OCI-LY1 (cell line): ENCODE measurements around the gene ACVR1.

ENCODE experiments used
- H2AFZ ChIP-seq: fragments of 200-600 bp; sonication (generic), shearing (Covaris generic); 2 replicates; pipeline ENCODE4 v1.6.0; 2014; ENCODE audit warnings: antibody characterized with exemption, mild to moderate bottlenecking, low read length
- H3F3A ChIP-seq: fragments of 200-600 bp; sonication (generic), shearing (Covaris generic); 2 replicates; pipeline ENCODE4 v1.6.0; 2014; ENCODE audit warnings: mild to moderate bottlenecking, antibody characterized with exemption, low read length, moderate library complexity; ENCODE audit not compliant: insufficient read depth
- H3K27ac ChIP-seq: fragments of 200-600 bp; sonication (generic); 2 replicates; pipeline ENCODE4 v1.5.1; 2014; ENCODE audit warnings: low read length, mixed run types, mild to moderate bottlenecking, low read depth; ENCODE audit not compliant: poor library complexity, severe bottlenecking
- H3K27me3 ChIP-seq: fragments of 200-600 bp; sonication (generic); 2 replicates; pipeline ENCODE4 v1.6.0; 2014; ENCODE audit warnings: antibody characterized with exemption, mild to moderate bottlenecking, low read length, moderate library complexity; ENCODE audit not compliant: insufficient read depth
- H3K36me3 ChIP-seq: fragments of 200-600 bp; sonication (generic); 2 replicates; pipeline ENCODE4 v1.6.1; 2014; ENCODE audit warnings: mild to moderate bottlenecking, antibody characterized with exemption, low read length, moderate library complexity, mixed read lengths; ENCODE audit not compliant: insufficient read depth
- H3K4me1 ChIP-seq: fragments of 200-600 bp; sonication (generic); 2 replicates; pipeline ENCODE4 v1.5.1; 2014; ENCODE audit warnings: mild to moderate bottlenecking, low read length, moderate library complexity; ENCODE audit not compliant: insufficient read depth, severe bottlenecking
- H3K4me2 ChIP-seq: fragments of 200-600 bp; sonication (generic), shearing (Covaris generic); 2 replicates; pipeline ENCODE4 v1.6.1; 2014; ENCODE audit warnings: low read length
- H3K4me3 ChIP-seq: fragments of 200-600 bp; sonication (generic); 2 replicates; pipeline ENCODE4 v1.5.1; 2014; ENCODE audit warnings: low read length, low read depth, mild to moderate bottlenecking, mixed read lengths; ENCODE audit not compliant: poor library complexity, severe bottlenecking
- H3K79me2 ChIP-seq: fragments of 200-600 bp; shearing (Covaris generic); 2 replicates; pipeline ENCODE4 v1.6.1; 2016; ENCODE audit warnings: mixed run types, low read length, mixed read lengths; ENCODE audit not compliant: insufficient read depth
- H3K9ac ChIP-seq: fragments of 200-600 bp; sonication (generic), shearing (Covaris generic); 2 replicates; pipeline ENCODE4 v1.6.1; 2014; ENCODE audit warnings: mild to moderate bottlenecking, low read length, mixed read lengths
- H3K9me2 ChIP-seq: fragments of 200-600 bp; sonication (generic), shearing (Covaris generic); 2 replicates; pipeline ENCODE4 v1.6.1; 2014; ENCODE audit warnings: low read depth, mild to moderate bottlenecking, low read length, mixed read lengths
- H3K9me3 ChIP-seq: fragments of 200-600 bp; shearing (Covaris generic); 2 replicates; pipeline ENCODE4 v1.6.1; 2014; ENCODE audit warnings: low read length, mixed read lengths
- H4K20me1 ChIP-seq: fragments of 200-600 bp; sonication (generic), shearing (Covaris generic); 2 replicates; pipeline ENCODE4 v1.6.0; 2016; ENCODE audit warnings: mild to moderate bottlenecking, low read length; ENCODE audit not compliant: insufficient read depth
- CTCF ChIP-seq: fragments of 200-600 bp; sonication (generic), shearing (Covaris generic); IDR thresholded peaks from 2 replicates; pipeline ENCODE4 v1.5.1; 2017; ENCODE audit warnings: mild to moderate bottlenecking, antibody characterized with exemption, low read length, moderate library complexity, mixed read lengths
- EZH2 ChIP-seq: fragments of 200-600 bp; sonication (generic), shearing (Covaris generic); IDR thresholded peaks from 2 replicates; pipeline ENCODE4 v1.8.0; 2017; ENCODE audit warnings: borderline replicate concordance, mixed run types, mild to moderate bottlenecking, antibody characterized with exemption, low read length, moderate library complexity, mixed read lengths

Gene ACVR1

GRCh38 chr2:157845081-157845480 lies 31.0 kb downstream of the ACVR1 start:
- Histone ChIP-seq H3K27me3 (peaks cover 4% of the 10 kb centered on the region; the same call in 1 of the 2 replicates), H3K9ac (no peak overlapping the region), H3K9me3 (no peaks in the 10 kb centered on the region), H4K20me1 (no peaks in the 10 kb centered on the region), H3K4me1 (no peaks in the 10 kb centered on the region), H3K79me2 (no peaks in the 10 kb centered on the region), H3K4me3 (no peak overlapping the region), H3K9me2 (no peaks in the 10 kb centered on the region), H3K36me3 (no peaks in the 10 kb centered on the region; the same call in 1 of the 2 replicates), H3K4me2 (no peak overlapping the region), H2AFZ (no peak overlapping the region), H3K27ac (no peak overlapping the region), H3F3A (no peaks in the 10 kb centered on the region)
- no peak for TF ChIP-seq EZH2
- TF ChIP-seq CTCF = no peak

GRCh38 chr2:157843935-157844334 lies 32.2 kb downstream of the ACVR1 start:
- Histone ChIP-seq H3K27ac (no peak overlapping the region), H3K4me3 (no peak overlapping the region), H3F3A (no peaks in the 10 kb centered on the region), H3K9ac (no peak overlapping the region), H4K20me1 (no peaks in the 10 kb centered on the region), H3K4me1 (no peaks in the 10 kb centered on the region), H3K36me3 (no peaks in the 10 kb centered on the region; the same call in 1 of the 2 replicates), H3K79me2 (no peaks in the 10 kb centered on the region), H3K9me3 (no peaks in the 10 kb centered on the region), H3K4me2 (no peak overlapping the region), H2AFZ (no peak overlapping the region), H3K9me2 (no peaks in the 10 kb centered on the region), H3K27me3 (peaks cover 4% of the 10 kb centered on the region; the same call in 1 of the 2 replicates)
- TF ChIP-seq CTCF (no peak), EZH2 (no peak)

- no peak overlapping the region for H3K4me2 ChIP-seq
- no peaks in the 10 kb centered on the region for H3K36me3 ChIP-seq
- TF ChIP-seq EZH2 = no peak
- TF ChIP-seq CTCF = no peak
- H3F3A ChIP-seq = no peaks in the 10 kb centered on the region
- no peak overlapping the region for H3K27ac ChIP-seq
- H3K27me3 ChIP-seq = peaks cover 4% of the 10 kb centered on the region; the same call in 1 of the 2 replicates
- no peak overlapping the region for H3K4me3 ChIP-seq
- H3K9me3 ChIP-seq = no peaks in the 10 kb centered on the region
- H2AFZ ChIP-seq = no peak overlapping the region
- no peaks in the 10 kb centered on the region for H3K9me2 ChIP-seq
- H4K20me1 ChIP-seq = no peaks in the 10 kb centered on the region
- no peaks in the 10 kb centered on the region for H3K4me1 ChIP-seq
- H3K79me2 ChIP-seq = no peaks in the 10 kb centered on the region
- H3K9ac ChIP-seq = no peak overlapping the region
Observed at GRCh38 chr2:157843081-157843480, 33.0 kb downstream of the ACVR1 start.
